ENCODE results near the gene AMELY. TPM values are rescaled to one million over a fixed set of nuclear protein-coding genes. Genes with fewer than 3 reads are reported as not detected.
"Not testable (repeated sequence)": the region's sequence is repeated elsewhere in the genome, so short reads cannot be mapped to it uniquely, and the experiment has no call there.

The AMELY gene
- total RNA-seq, 2 experiments from 2014 or later = not detected

GRCh38 chrY:6908021-6908420 lies 3.5 kb downstream of the AMELY start:
- H3K27ac Mint-ChIP-seq; H3K4me3 Mint-ChIP-seq; DNase-seq; CTCF ChIA-PET; H3K9me3 Mint-ChIP-seq; POLR2A ChIA-PET; H3K4me1 Mint-ChIP-seq; H3K36me3 Mint-ChIP-seq (ENCODE audit: low read depth): not testable (repeated sequence)
- H3K27me3 Mint-ChIP-seq = peaks cover 33% of the 10 kb centered on the region

GRCh38 chrY:6907591-6907990 lies 4.0 kb downstream of the AMELY start:
- H3K4me1 Mint-ChIP-seq = peaks cover 9% of the 10 kb centered on the region
- H3K9me3 Mint-ChIP-seq = no peaks in the 10 kb centered on the region
- DNase-seq = no peak
- POLR2A ChIA-PET = no interaction called here
- H3K27ac Mint-ChIP-seq = no peak overlapping the region
- H3K4me3 Mint-ChIP-seq = no peak overlapping the region
- H3K36me3 Mint-ChIP-seq (ENCODE audit: low read depth) = no peaks in the 10 kb centered on the region
- H3K27me3 Mint-ChIP-seq = peaks cover 31% of the 10 kb centered on the region
- CTCF ChIA-PET = interaction anchor here (0.6 kb wide), 1 partner anchor 143 kb away, joined by 5 read pairs; no protein-coding TSS in a partner anchor

- DNase-seq; H3K27ac Mint-ChIP-seq; H3K4me1 Mint-ChIP-seq; POLR2A ChIA-PET; H3K4me3 Mint-ChIP-seq; CTCF ChIA-PET; H3K9me3 Mint-ChIP-seq; H3K36me3 Mint-ChIP-seq (ENCODE audit: low read depth); H3K27me3 Mint-ChIP-seq: not testable (repeated sequence)
Observed at GRCh38 chrY:6902116-6902515, 9.4 kb downstream of the AMELY start.

- H3K4me1 Mint-ChIP-seq = no peaks in the 10 kb centered on the region
- POLR2A ChIA-PET = no interaction called here
Observed at GRCh38 chrY:6895236-6895635, 16.3 kb downstream of the AMELY start.

GRCh38 chrY:6894496-6894895 lies 17.1 kb downstream of the AMELY start:
- POLR2A ChIA-PET = no interaction called here

More at GRCh38 chrY:6895236-6895635, 16.3 kb downstream of the AMELY start:
- no peaks in the 10 kb centered on the region for H3K36me3 Mint-ChIP-seq (ENCODE audit: low read depth)
- CTCF ChIA-PET = no interaction called here
- no peaks in the 10 kb centered on the region for H3K27me3 Mint-ChIP-seq
- no peaks in the 10 kb centered on the region for H3K9me3 Mint-ChIP-seq
- H3K27ac Mint-ChIP-seq = no peak overlapping the region
- DNase-seq = no peak
- H3K4me3 Mint-ChIP-seq = no peak overlapping the region

GRCh38 chrY:6849384-6849783 lies 62.2 kb downstream of the AMELY start:
- H3K9me3 Mint-ChIP-seq = no peaks in the 10 kb centered on the region
- H3K36me3 Mint-ChIP-seq (ENCODE audit: low read depth) = no peaks in the 10 kb centered on the region
- H3K27me3 Mint-ChIP-seq = no peaks in the 10 kb centered on the region
- ChIA-PET CTCF (no interaction called here), POLR2A (no interaction called here)
- no peak overlapping the region for H3K4me3 Mint-ChIP-seq
- H3K27ac Mint-ChIP-seq = no peak overlapping the region
- no peak for DNase-seq
- no peaks in the 10 kb centered on the region for H3K4me1 Mint-ChIP-seq

More at GRCh38 chrY:6894496-6894895, 17.1 kb downstream of the AMELY start:
- H3K4me1 Mint-ChIP-seq = no peaks in the 10 kb centered on the region
- H3K27ac Mint-ChIP-seq = no peak overlapping the region
- no peaks in the 10 kb centered on the region for H3K27me3 Mint-ChIP-seq
- no peak for DNase-seq
- CTCF ChIA-PET = no interaction called here
- no peaks in the 10 kb centered on the region for H3K9me3 Mint-ChIP-seq
- no peak overlapping the region for H3K4me3 Mint-ChIP-seq
- no peaks in the 10 kb centered on the region for H3K36me3 Mint-ChIP-seq (ENCODE audit: low read depth)

- POLR2A ChIA-PET; H3K36me3 Mint-ChIP-seq (ENCODE audit: low read depth); H3K4me1 Mint-ChIP-seq; H3K27ac Mint-ChIP-seq; H3K9me3 Mint-ChIP-seq; CTCF ChIA-PET; DNase-seq; H3K27me3 Mint-ChIP-seq; H3K4me3 Mint-ChIP-seq: not testable (repeated sequence)
Observed at GRCh38 chrY:6842650-6843049, 68.9 kb downstream of the AMELY start.

Other genes starting within 250 kb of the AMELY start
- gene TBL1Y, start 1.1 kb downstream of the AMELY start, total RNA-seq = under 1 TPM in 1 of 2 experiments, not detected in 1; 0.10 TPM

Measured in activated CD4-positive, alpha-beta memory T cell treated with anti-CD3 and anti-CD28 coated beads, Interleukin-2, amount 10 ng/mL, durations not matched to agents 7 days and 5 days (primary cell).